ENCODE measurements around the gene FOXA2.

FOXA2 gene

DNA sequence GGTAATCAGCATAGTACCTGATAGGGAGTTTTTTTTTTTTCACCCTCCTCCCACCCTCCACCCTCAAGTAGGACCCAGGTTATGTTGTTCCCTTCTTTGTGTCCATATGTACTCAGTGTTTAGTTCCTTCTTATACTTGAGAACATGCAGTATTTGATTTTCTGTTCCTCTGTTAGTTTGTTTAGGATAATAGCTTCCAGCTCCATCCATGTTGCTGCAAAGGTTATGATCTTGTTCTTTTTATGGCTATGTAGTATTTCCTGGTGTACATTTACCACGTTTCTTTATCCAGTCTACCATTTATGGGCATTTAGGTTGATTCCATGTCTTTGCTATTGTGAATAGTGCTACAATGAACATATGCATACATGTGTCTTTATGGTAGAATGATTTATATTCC is 41.9 kb downstream of the FOXA2 start:
- no peaks in the 10 kb centered on the region for H3K4me1 Mint-ChIP-seq (ENCODE audit: low read depth)
- peaks cover 2% of the 10 kb centered on the region for H3K27me3 Mint-ChIP-seq
- H3K9me3 Mint-ChIP-seq (ENCODE audit: low read depth) = peaks cover 8% of the 10 kb centered on the region
- no peaks in the 10 kb centered on the region for H3K36me3 Mint-ChIP-seq
- no peak overlapping the region for H3K4me3 Mint-ChIP-seq
- H3K27ac Mint-ChIP-seq = no peak overlapping the region

DNA sequence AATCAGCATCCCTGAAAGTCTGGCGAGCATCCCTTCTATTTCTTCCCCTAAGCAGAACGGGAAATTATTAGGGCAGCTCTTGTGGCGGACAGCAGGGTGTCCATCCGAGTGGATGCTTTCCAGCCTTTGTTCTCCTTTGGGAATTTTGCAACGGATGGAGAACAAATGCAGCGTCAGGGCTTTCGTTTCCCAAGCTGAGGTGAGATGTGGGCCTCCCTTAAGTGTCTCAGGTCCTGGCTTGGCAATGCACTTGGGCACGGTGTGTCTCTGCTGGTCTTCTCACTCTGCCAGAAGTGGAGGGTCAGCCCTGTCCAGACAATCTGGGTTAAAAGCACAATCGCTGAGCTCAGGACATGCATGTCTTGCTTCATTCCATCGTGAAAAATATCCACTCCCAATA is 43.5 kb downstream of the FOXA2 start:
- H3K36me3 Mint-ChIP-seq = no peaks in the 10 kb centered on the region
- no peak overlapping the region for H3K4me3 Mint-ChIP-seq
- H3K27me3 Mint-ChIP-seq = peaks cover 2% of the 10 kb centered on the region
- H3K4me1 Mint-ChIP-seq (ENCODE audit: low read depth) = no peaks in the 10 kb centered on the region
- H3K27ac Mint-ChIP-seq = no peak overlapping the region
- H3K9me3 Mint-ChIP-seq (ENCODE audit: low read depth) = peaks cover 13% of the 10 kb centered on the region

DNA sequence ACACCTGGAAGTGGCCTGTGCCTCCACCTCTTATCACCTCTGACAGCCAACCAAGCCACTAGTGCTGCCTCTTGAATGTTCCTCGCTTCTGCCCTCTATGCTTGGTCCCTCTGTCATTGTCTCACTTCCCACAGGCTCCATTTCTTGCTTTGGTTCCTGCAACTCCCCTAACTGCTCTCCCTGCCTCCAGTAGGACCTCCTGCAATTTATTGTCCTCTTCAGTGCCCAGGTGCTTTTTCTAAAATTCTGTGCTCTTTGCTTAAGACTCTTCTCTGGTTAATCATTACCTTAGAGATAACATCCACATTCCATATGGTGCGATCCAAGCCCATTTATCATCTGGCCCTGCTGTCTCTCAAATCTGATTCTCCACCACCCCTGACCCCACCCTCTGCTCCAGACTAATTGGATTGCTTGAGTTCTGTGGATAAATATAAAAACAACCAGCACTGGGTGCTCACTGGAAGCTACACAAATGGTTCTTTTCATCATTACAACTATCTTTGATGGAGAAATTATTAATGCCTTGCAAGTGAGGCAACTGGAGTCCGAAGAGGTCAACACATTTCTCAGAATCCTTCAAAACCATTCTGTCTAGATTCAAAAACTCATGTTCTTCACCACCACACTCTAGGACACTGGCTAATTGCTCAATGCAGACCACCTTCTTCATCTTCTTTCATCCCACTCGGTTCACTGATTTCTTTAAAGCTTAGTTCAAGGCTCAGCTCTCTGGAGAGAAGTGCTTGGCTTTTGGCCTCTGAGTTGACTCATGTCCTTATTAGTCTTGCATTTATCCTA is 47.2 kb downstream of the FOXA2 start:
- Mint-ChIP-seq H3K4me3 (no peak overlapping the region), H3K9me3 (ENCODE audit: low read depth) (peaks cover 10% of the 10 kb centered on the region), H3K4me1 (ENCODE audit: low read depth) (no peaks in the 10 kb centered on the region), H3K27me3 (no peaks in the 10 kb centered on the region), H3K27ac (no peak overlapping the region), H3K36me3 (no peaks in the 10 kb centered on the region)

DNA sequence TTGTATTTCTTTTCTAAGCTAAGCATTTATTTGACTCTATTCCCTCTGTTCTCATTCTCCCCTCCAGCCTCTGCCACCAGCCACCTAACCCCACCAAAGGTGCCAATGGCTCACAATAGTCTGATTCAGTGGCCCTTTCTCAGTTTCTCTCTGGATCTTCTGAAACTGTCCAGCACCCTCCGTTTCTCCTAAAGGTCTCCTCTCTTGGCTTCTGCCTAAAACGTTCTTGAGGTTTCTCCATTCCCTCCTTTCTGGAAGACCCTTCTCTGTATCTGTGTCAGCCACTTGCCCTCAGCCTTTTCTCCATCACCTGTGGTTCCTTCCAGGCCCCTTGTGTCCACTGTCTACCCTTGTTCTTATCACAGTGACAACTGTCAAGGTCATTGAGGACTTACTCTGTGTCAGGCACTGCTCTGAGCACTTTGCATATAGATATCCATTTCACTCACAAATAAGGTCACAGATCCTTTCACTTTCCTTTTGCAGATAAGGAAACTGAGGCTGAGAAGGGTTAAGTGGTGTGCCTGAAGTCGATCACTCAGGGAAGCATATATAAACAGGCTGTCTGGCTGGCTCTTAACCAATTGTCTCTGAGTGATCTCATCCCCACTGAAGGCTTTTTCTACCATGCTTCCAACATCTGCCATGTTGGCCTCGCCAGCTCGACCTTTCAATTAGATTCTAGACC is 48.1 kb downstream of the FOXA2 start:
- peaks cover 10% of the 10 kb centered on the region for H3K9me3 Mint-ChIP-seq (ENCODE audit: low read depth)
- H3K27me3 Mint-ChIP-seq = no peaks in the 10 kb centered on the region
- H3K27ac Mint-ChIP-seq = no peak overlapping the region
- no peaks in the 10 kb centered on the region for H3K4me1 Mint-ChIP-seq (ENCODE audit: low read depth)
- H3K4me3 Mint-ChIP-seq = no peak overlapping the region
- no peaks in the 10 kb centered on the region for H3K36me3 Mint-ChIP-seq

DNA sequence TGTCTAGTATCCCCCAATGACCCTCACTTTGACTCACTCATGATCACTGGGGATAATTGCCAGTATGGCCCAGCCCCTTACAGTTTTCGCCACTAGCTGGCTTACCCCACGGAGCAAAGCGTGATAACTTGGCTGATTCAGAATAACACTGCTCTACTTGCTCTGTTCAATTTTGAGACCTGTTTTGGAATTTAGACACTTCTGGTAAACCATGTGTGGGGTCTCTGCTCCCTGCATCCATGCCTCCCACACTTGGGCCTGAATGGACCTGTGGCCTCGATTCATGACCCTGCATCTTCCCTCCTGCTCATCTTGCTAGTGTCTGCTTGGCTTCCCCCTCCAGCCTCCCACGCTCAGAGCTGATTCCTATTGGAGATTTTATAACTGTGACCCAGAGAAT is 48.9 kb downstream of the FOXA2 start:
- H3K9me3 Mint-ChIP-seq (ENCODE audit: low read depth) = peaks cover 12% of the 10 kb centered on the region
- no peak overlapping the region for H3K27ac Mint-ChIP-seq
- H3K4me1 Mint-ChIP-seq (ENCODE audit: low read depth) = no peaks in the 10 kb centered on the region
- no peak overlapping the region for H3K4me3 Mint-ChIP-seq
- H3K27me3 Mint-ChIP-seq = peaks cover 3% of the 10 kb centered on the region
- no peaks in the 10 kb centered on the region for H3K36me3 Mint-ChIP-seq

DNA sequence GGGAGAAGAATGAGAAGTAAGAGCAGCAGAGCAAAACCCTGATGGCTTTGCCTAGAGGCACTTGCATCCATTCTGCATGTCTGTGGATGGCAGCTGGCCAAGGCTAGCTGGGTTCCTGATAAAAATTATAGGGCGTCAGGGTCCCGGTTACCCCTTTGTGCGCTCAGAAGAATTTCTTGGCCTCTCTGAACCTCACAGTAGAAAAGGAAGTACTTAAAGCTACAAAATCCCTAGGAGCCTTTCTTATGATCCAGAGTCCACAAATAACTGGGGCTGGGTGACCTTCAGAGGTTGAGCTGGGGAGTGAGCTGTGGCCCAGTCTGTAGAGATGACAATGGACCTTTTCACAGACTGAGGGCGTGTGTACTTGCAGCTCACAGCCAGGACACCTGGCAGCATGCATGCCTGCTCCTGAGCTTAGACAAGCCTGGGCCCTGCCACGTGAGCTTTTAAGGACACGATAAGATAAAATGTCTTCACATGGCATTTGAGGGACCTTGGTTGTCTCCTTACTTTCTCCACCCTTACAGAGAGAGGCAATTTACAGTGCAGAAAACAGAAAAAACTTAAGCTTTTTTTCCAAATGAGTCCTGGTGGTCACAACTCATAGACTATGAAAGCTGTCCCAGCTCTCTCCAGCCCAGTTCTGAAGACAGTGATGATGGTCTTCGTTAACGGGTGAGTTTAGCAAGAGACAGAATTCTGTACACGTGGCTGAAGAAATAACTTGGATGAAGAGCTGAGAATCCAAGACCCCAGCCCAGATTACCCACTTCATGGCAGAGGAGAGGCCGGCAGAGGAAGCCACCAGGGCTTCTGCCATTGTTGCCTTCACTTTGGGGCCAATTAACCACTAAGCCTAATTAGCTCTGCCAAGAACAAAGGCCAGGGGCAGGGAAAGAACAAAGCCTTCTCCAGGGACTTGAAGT is 50.3 kb downstream of the FOXA2 start:
- H3K27me3 Mint-ChIP-seq = peaks cover 3% of the 10 kb centered on the region
- H3K36me3 Mint-ChIP-seq = no peaks in the 10 kb centered on the region
- no peak overlapping the region for H3K4me3 Mint-ChIP-seq
- H3K27ac Mint-ChIP-seq = no peak overlapping the region
- peaks cover 12% of the 10 kb centered on the region for H3K9me3 Mint-ChIP-seq (ENCODE audit: low read depth)
- H3K4me1 Mint-ChIP-seq (ENCODE audit: low read depth) = no peaks in the 10 kb centered on the region

DNA sequence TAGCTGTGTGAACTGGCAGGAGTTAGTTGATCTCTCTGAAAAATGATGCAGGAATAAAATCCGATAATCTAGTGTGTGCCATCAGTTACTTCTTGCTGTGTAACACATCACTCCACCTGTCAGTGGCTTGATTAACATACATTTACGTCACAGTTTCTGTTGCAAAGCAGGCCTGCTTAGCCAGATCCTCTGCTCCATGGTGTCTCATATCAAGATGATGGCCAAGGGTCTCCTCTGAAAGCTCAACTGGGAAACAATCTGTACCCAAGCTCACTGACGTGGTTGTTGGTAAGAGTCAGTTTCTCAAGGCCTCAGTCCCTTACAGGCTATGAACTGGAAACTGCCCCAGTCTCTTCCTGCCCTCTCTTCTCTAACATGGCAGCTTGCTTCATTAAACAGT is 51.8 kb downstream of the FOXA2 start:
- H3K27me3 Mint-ChIP-seq = peaks cover 3% of the 10 kb centered on the region
- H3K27ac Mint-ChIP-seq = no peak overlapping the region
- H3K4me3 Mint-ChIP-seq = no peak overlapping the region
- no peaks in the 10 kb centered on the region for H3K4me1 Mint-ChIP-seq (ENCODE audit: low read depth)
- H3K9me3 Mint-ChIP-seq (ENCODE audit: low read depth) = peaks cover 8% of the 10 kb centered on the region
- no peaks in the 10 kb centered on the region for H3K36me3 Mint-ChIP-seq

DNA sequence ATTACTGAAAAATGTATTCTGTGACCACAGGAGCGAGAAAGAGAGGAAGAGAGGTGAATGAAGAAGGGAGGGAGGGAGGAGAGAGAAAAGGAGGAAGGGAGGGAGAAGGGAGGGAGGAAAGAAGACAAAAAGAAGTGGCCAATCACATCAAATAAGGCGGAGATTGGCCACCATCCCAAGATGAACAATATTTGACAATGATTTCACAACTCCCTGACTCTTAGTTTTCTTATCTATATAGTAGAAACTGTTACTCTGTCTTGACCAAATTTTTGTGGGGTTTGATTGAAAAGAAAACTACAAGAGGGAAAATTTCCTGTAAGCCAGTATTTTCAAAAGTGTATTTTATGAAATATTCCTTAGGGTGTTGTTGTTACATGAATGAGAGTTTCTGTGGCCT is 52.6 kb downstream of the FOXA2 start:
- H3K4me1 Mint-ChIP-seq (ENCODE audit: low read depth) = no peaks in the 10 kb centered on the region
- H3K4me3 Mint-ChIP-seq = no peak overlapping the region
- no peak overlapping the region for H3K27ac Mint-ChIP-seq
- H3K36me3 Mint-ChIP-seq = no peaks in the 10 kb centered on the region
- H3K9me3 Mint-ChIP-seq (ENCODE audit: low read depth) = peaks cover 3% of the 10 kb centered on the region
- peaks cover 3% of the 10 kb centered on the region for H3K27me3 Mint-ChIP-seq

DNA sequence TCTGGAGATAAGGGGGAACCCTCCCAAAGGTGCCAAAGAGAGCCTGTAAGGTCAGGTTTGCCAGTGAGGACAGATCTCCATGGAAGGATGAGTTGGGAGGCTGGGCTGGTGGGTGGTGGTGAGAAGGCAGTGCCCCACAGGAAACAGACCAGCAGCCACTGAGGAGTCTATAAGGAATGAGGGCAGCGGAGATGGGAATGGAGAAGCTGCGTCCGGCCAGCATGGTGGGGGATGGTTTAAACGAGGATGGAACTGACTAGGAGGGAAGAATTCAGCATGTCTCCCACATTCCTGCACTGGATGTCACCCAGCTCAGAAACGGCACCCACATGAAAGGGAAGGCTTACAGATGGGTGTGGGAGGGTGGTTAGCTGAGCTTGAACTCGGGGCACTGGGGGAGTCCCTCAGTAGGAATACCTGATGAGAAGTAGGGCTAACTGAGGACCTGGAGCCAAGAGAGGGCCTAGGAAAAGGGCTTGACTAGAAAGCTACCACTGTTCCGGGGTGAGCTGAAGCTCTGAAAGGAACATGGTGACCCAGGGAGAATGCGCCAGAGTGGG is 53.2 kb downstream of the FOXA2 start:
- H3K4me1 Mint-ChIP-seq (ENCODE audit: low read depth) = no peaks in the 10 kb centered on the region
- no peaks in the 10 kb centered on the region for H3K36me3 Mint-ChIP-seq
- no peak overlapping the region for H3K27ac Mint-ChIP-seq
- peaks cover 3% of the 10 kb centered on the region for H3K27me3 Mint-ChIP-seq
- H3K9me3 Mint-ChIP-seq (ENCODE audit: low read depth) = peaks cover 3% of the 10 kb centered on the region
- no peak overlapping the region for H3K4me3 Mint-ChIP-seq
